Measurements from ENCODE around the gene CASP3.
"Not testable (repeated sequence)": the region's sequence is repeated elsewhere in the genome, so short reads cannot be mapped to it uniquely, and the experiment has no call there.

CASP3 gene

GRCh38 chr4:184596617-184597185 lies 52.5 kb downstream of the CASP3 start:
- no peak for DNase-seq (ENCODE audit: low read depth)

GRCh38 chr4:184596044-184596616 lies 53.1 kb downstream of the CASP3 start:
- DNase-seq (ENCODE audit: low read depth) = no peak

GRCh38 chr4:184595430-184595829 lies 53.8 kb downstream of the CASP3 start:
- no peak for DNase-seq (ENCODE audit: low read depth)

- no peak for DNase-seq (ENCODE audit: low read depth)
Measured at GRCh38 chr4:184593461-184593860, 55.8 kb downstream of the CASP3 start.

GRCh38 chr4:184591747-184592270 lies 57.4 kb downstream of the CASP3 start:
- DNase-seq (ENCODE audit: low read depth) = not testable (repeated sequence)

- no peak for DNase-seq (ENCODE audit: low read depth)
Measured at GRCh38 chr4:184591070-184591677, 58.1 kb downstream of the CASP3 start.

GRCh38 chr4:184590196-184590595 lies 59.1 kb downstream of the CASP3 start:
- DNase-seq (ENCODE audit: low read depth) = no peak

GRCh38 chr4:184588893-184589292 lies 60.4 kb downstream of the CASP3 start:
- no peak for DNase-seq (ENCODE audit: low read depth)

- no peak for DNase-seq (ENCODE audit: low read depth)
Measured at GRCh38 chr4:184587701-184588100, 61.5 kb downstream of the CASP3 start.

- no peak for DNase-seq (ENCODE audit: low read depth)
Measured at GRCh38 chr4:184587221-184587620, 62.0 kb downstream of the CASP3 start.

- no peak for DNase-seq (ENCODE audit: low read depth)
Measured at GRCh38 chr4:184583738-184584502, 65.3 kb downstream of the CASP3 start.

All from activated gamma-delta T cell treated with anti-CD3 and anti-CD28 coated beads, Interleukin-2, amount 50 U/mL, for 16 hours (primary cell).